ENCODE results near the gene LAMA2.

DNA sequence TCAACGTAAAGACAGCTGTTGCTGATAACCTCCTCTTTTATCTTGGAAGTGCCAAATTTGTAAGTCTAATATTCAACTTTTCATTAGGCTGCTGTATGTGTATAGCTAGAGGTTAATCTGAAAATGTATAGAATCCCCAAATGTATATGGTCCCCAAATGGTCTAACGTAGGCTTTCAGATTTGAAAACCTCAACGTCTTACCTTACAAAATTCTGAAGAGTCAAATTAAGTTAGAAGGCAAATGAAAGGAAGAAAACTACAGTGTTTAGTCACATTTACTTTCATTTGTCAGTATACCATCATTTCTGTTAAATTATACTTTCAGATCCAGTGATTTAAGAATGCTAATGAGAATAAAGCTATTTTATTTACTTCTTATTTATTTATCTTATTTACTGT is 570.1 kb downstream of the LAMA2 start:
- TF ChIP-seq, protein P1, sequence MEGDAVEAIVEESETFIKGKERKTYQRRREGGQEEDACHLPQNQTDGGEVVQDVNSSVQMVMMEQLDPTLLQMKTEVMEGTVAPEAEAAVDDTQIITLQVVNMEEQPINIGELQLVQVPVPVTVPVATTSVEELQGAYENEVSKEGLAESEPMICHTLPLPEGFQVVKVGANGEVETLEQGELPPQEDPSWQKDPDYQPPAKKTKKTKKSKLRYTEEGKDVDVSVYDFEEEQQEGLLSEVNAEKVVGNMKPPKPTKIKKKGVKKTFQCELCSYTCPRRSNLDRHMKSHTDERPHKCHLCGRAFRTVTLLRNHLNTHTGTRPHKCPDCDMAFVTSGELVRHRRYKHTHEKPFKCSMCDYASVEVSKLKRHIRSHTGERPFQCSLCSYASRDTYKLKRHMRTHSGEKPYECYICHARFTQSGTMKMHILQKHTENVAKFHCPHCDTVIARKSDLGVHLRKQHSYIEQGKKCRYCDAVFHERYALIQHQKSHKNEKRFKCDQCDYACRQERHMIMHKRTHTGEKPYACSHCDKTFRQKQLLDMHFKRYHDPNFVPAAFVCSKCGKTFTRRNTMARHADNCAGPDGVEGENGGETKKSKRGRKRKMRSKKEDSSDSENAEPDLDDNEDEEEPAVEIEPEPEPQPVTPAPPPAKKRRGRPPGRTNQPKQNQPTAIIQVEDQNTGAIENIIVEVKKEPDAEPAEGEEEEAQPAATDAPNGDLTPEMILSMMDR (IDR thresholded peaks at IDR 0.05) = no peak
- no peak for TF ChIP-seq POLR2A (IDR thresholded peaks at IDR 0.05)
